ENCODE results near the gene TMA16.
A peak's percentile ranks its signal among the peaks of the same experiment; 100 is the strongest.

The TMA16 gene

GRCh38 chr4:163473576-163473975 is 20.9 kb upstream of the TMA16 start, which contains the start of gene TKTL2:
TSS of gene TKTL2 (minus strand) at chr4:163473754. CDS start at chr4:163473734, 20 bp downstream.
- 90% methylated on average over 26 of the region's 32 CpGs for WGBS
- no peaks in the 10 kb centered on the region for H3K9me3 ChIP-seq (ENCODE audit: control insufficient read depth, low read length)
- no peak within 1 kb of the TSS for H2AFZ ChIP-seq (ENCODE audit: low read depth, low read length)
- H3K18ac ChIP-seq (ENCODE audit: low read depth in 1 of 2, low read length in 2 of 2): peak within 1 kb of the TSS in 1 of 2 experiments; percentile 21
- peak within 1 kb of the TSS; percentile 68 for H4K91ac ChIP-seq (ENCODE audit: low read length)
- peaks cover 4% of the 10 kb centered on the region for H3K4me1 ChIP-seq (ENCODE audit: control insufficient read depth, insufficient read depth, low read depth, low read length)
- no peak within 1 kb of the TSS for H3K9ac ChIP-seq (ENCODE audit: low read length)
- H3K79me1 ChIP-seq (replicated peaks; ENCODE audit: low read length, poor library complexity, severe bottlenecking): no peaks in the 10 kb centered on the region
- no peak within 1 kb of the TSS for H3K14ac ChIP-seq (ENCODE audit: low read length in 2 of 2)
- no peak within 1 kb of the TSS for H2BK120ac ChIP-seq (ENCODE audit: low read depth, low read length)
- no peak for DNase-seq
- no peak within 1 kb of the TSS for H3K4me2 ChIP-seq (ENCODE audit: low read length, poor library complexity, severe bottlenecking)
- no peak within 1 kb of the TSS for H3K27ac ChIP-seq (ENCODE audit: low read length, poor library complexity, severe bottlenecking)
- no peaks in the 10 kb centered on the region for H3K27me3 ChIP-seq (ENCODE audit: control insufficient read depth in 1 of 2, insufficient read depth in 1 of 2, low read length in 2 of 2)
- peaks cover 0 to 4% of the 10 kb centered on the region in 2 experiments for H3K36me3 ChIP-seq (ENCODE audit: control insufficient read depth in 1 of 2, insufficient read depth in 2 of 2, low read depth in 1 of 2, low read length in 2 of 2)
- no peak within 1 kb of the TSS for H4K8ac ChIP-seq (ENCODE audit: low read length)
- no peak within 1 kb of the TSS for H3K23ac ChIP-seq (ENCODE audit: low read length in 2 of 2)
- H2BK5ac ChIP-seq (ENCODE audit: low read depth, low read length, poor library complexity, severe bottlenecking): no peak within 1 kb of the TSS
- peak within 1 kb of the TSS in 1 of 2 experiments; percentile 20 for H3K4me3 ChIP-seq (ENCODE audit: insufficient read depth in 1 of 2, low read depth in 1 of 2, low read length in 2 of 2)
- no peak within 1 kb of the TSS for H2BK12ac ChIP-seq (ENCODE audit: low read length in 2 of 2)
- no peak within 1 kb of the TSS for H2AK5ac ChIP-seq (ENCODE audit: low read length, severe bottlenecking)
- H2BK15ac ChIP-seq (ENCODE audit: low read depth, poor library complexity, severe bottlenecking): no peak within 1 kb of the TSS
- H3K4ac ChIP-seq (ENCODE audit: low read depth in 1 of 2, low read length in 2 of 2): no peak within 1 kb of the TSS

DNA sequence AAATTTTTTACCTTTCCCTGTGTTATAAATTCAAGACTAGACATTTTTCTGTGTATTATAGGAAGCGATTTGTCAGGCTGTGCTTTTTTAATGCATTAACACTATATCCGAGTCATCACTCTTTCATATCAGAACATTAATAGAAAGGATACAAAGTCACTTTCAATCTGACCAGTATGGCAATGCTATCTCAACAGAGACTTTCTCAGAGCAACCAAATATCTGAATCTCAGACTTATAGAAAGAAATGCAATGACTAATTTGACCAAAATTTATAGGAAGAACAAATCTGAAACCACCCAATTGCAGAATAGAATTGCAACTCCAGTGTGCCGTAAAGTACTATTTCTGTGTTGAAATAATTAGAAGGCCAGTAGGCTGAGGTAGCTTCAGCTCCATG is 20.5 kb upstream of the TMA16 start:
- H3K79me1 ChIP-seq (replicated peaks; ENCODE audit: low read length, poor library complexity, severe bottlenecking): no peaks in the 10 kb centered on the region
- H2BK12ac ChIP-seq (ENCODE audit: low read length in 2 of 2): no peak overlapping the region
- no peak overlapping the region for H2AK5ac ChIP-seq (ENCODE audit: low read length, severe bottlenecking)
- no peak overlapping the region for H3K14ac ChIP-seq (ENCODE audit: low read length in 2 of 2)
- H2BK120ac ChIP-seq (ENCODE audit: low read depth, low read length): no peak overlapping the region
- H3K9me3 ChIP-seq (ENCODE audit: control insufficient read depth, low read length): no peaks in the 10 kb centered on the region
- H3K36me3 ChIP-seq (ENCODE audit: control insufficient read depth in 1 of 2, insufficient read depth in 2 of 2, low read depth in 1 of 2, low read length in 2 of 2): peaks cover 0 to 4% of the 10 kb centered on the region in 2 experiments
- H2BK15ac ChIP-seq (ENCODE audit: low read depth, poor library complexity, severe bottlenecking): no peak overlapping the region
- H3K18ac ChIP-seq (ENCODE audit: low read depth in 1 of 2, low read length in 2 of 2): no peak overlapping the region
- WGBS: 100% methylated on average over 2 of the region's 3 CpGs
- H3K4me3 ChIP-seq (ENCODE audit: insufficient read depth in 1 of 2, low read depth in 1 of 2, low read length in 2 of 2): no peak overlapping the region
- peaks cover 4% of the 10 kb centered on the region for H3K4me1 ChIP-seq (ENCODE audit: control insufficient read depth, insufficient read depth, low read depth, low read length)
- H3K27ac ChIP-seq (ENCODE audit: low read length, poor library complexity, severe bottlenecking): no peak overlapping the region
- H2AFZ ChIP-seq (ENCODE audit: low read depth, low read length): no peak overlapping the region
- no peak overlapping the region for H3K9ac ChIP-seq (ENCODE audit: low read length)
- no peak overlapping the region for H3K23ac ChIP-seq (ENCODE audit: low read length in 2 of 2)
- H4K8ac ChIP-seq (ENCODE audit: low read length): no peak overlapping the region
- no peak overlapping the region for H4K91ac ChIP-seq (ENCODE audit: low read length)
- no peaks in the 10 kb centered on the region for H3K27me3 ChIP-seq (ENCODE audit: control insufficient read depth in 1 of 2, insufficient read depth in 1 of 2, low read length in 2 of 2)
- H3K4ac ChIP-seq (ENCODE audit: low read depth in 1 of 2, low read length in 2 of 2): no peak overlapping the region
- no peak overlapping the region for H3K4me2 ChIP-seq (ENCODE audit: low read length, poor library complexity, severe bottlenecking)
- DNase-seq: no peak
- H2BK5ac ChIP-seq (ENCODE audit: low read depth, low read length, poor library complexity, severe bottlenecking): no peak overlapping the region

DNA sequence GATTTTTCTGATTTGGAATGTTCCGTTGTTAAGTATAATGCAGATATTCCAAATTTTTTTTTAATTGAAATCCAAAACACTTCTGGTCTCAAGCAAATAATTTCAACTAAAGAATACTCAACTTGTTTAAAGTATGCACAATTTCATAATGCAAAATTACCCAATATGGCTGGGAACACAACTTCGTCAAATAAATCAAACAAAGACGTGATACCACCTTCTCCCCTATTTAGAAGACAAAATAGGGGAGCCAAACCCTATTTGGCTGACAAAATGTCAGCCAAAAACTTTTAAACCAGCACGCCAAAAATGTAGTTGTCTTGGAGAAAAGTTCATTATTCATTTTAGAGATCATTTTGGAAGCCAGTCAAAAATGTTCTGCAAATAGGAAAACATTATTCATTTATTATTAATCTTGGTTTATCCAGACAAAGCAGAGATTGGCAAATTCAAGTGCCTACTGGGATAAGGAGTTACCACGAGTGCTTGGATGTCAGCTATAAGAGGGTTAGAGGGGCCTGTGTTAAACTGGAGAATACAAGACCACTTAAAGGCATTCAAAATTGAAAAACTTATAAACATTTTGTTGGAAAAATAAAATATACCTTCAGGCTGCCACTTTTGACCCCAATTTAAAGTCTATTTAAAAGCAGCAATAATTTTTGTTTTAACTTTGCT is 17.6 kb upstream of the TMA16 start:
- Histone ChIP-seq H2BK12ac (ENCODE audit: low read length in 2 of 2) (no peak overlapping the region), H4K8ac (ENCODE audit: low read length) (no peak overlapping the region), H3K79me1 (replicated peaks; ENCODE audit: low read length, poor library complexity, severe bottlenecking) (no peaks in the 10 kb centered on the region), H3K36me3 (ENCODE audit: control insufficient read depth in 1 of 2, insufficient read depth in 2 of 2, low read depth in 1 of 2, low read length in 2 of 2) (peaks cover 0 to 4% of the 10 kb centered on the region in 2 experiments), H3K9ac (ENCODE audit: low read length) (no peak overlapping the region), H2BK5ac (ENCODE audit: low read depth, low read length, poor library complexity, severe bottlenecking) (no peak overlapping the region), H2AFZ (ENCODE audit: low read depth, low read length) (no peak overlapping the region), H2BK15ac (ENCODE audit: low read depth, poor library complexity, severe bottlenecking) (no peak overlapping the region), H3K4me1 (ENCODE audit: control insufficient read depth, insufficient read depth, low read depth, low read length) (peaks cover 4% of the 10 kb centered on the region), H2AK5ac (ENCODE audit: low read length, severe bottlenecking) (no peak overlapping the region), H3K4me3 (ENCODE audit: insufficient read depth in 1 of 2, low read depth in 1 of 2, low read length in 2 of 2) (no peak overlapping the region), H3K14ac (ENCODE audit: low read length in 2 of 2) (no peak overlapping the region), H2BK120ac (ENCODE audit: low read depth, low read length) (no peak overlapping the region), H3K23ac (ENCODE audit: low read length in 2 of 2) (no peak overlapping the region), H3K18ac (ENCODE audit: low read depth in 1 of 2, low read length in 2 of 2) (no peak overlapping the region), H3K4me2 (ENCODE audit: low read length, poor library complexity, severe bottlenecking) (no peak overlapping the region), H3K9me3 (ENCODE audit: control insufficient read depth, low read length) (no peaks in the 10 kb centered on the region), H3K27me3 (ENCODE audit: control insufficient read depth in 1 of 2, insufficient read depth in 1 of 2, low read length in 2 of 2) (no peaks in the 10 kb centered on the region), H3K27ac (ENCODE audit: low read length, poor library complexity, severe bottlenecking) (no peak overlapping the region), H4K91ac (ENCODE audit: low read length) (no peak overlapping the region), H3K4ac (ENCODE audit: low read depth in 1 of 2, low read length in 2 of 2) (no peak overlapping the region)
- 92% methylated on average over 3 of the region's 5 CpGs for WGBS
- DNase-seq: no peak

GRCh38 chr4:163482190-163482589 is 12.3 kb upstream of the TMA16 start:
- no peaks in the 10 kb centered on the region for H3K9me3 ChIP-seq (ENCODE audit: control insufficient read depth, low read length)
- no peak overlapping the region for H3K27ac ChIP-seq (ENCODE audit: low read length, poor library complexity, severe bottlenecking)
- no peak overlapping the region for H4K8ac ChIP-seq (ENCODE audit: low read length)
- no peak overlapping the region for H2BK12ac ChIP-seq (ENCODE audit: low read length in 2 of 2)
- no peaks in the 10 kb centered on the region for H3K4me1 ChIP-seq (ENCODE audit: control insufficient read depth, insufficient read depth, low read depth, low read length)
- H2AK5ac ChIP-seq (ENCODE audit: low read length, severe bottlenecking): no peak overlapping the region
- H4K91ac ChIP-seq (ENCODE audit: low read length): no peak overlapping the region
- H2BK120ac ChIP-seq (ENCODE audit: low read depth, low read length): no peak overlapping the region
- DNase-seq: no peak
- H3K79me1 ChIP-seq (replicated peaks; ENCODE audit: low read length, poor library complexity, severe bottlenecking): no peaks in the 10 kb centered on the region
- H3K4ac ChIP-seq (ENCODE audit: low read depth in 1 of 2, low read length in 2 of 2): no peak overlapping the region
- H3K9ac ChIP-seq (ENCODE audit: low read length): no peak overlapping the region
- H2AFZ ChIP-seq (ENCODE audit: low read depth, low read length): no peak overlapping the region
- no peak overlapping the region for H2BK15ac ChIP-seq (ENCODE audit: low read depth, poor library complexity, severe bottlenecking)
- no peak overlapping the region for H3K4me2 ChIP-seq (ENCODE audit: low read length, poor library complexity, severe bottlenecking)
- H3K23ac ChIP-seq (ENCODE audit: low read length in 2 of 2): no peak overlapping the region
- no peaks in the 10 kb centered on the region for H3K36me3 ChIP-seq (ENCODE audit: control insufficient read depth in 1 of 2, insufficient read depth in 2 of 2, low read depth in 1 of 2, low read length in 2 of 2)
- 40% methylated on average over 1 of the region's 1 CpG for WGBS
- H2BK5ac ChIP-seq (ENCODE audit: low read depth, low read length, poor library complexity, severe bottlenecking): no peak overlapping the region
- no peak overlapping the region for H3K14ac ChIP-seq (ENCODE audit: low read length in 2 of 2)
- H3K27me3 ChIP-seq (ENCODE audit: control insufficient read depth in 1 of 2, insufficient read depth in 1 of 2, low read length in 2 of 2): no peaks in the 10 kb centered on the region
- H3K4me3 ChIP-seq (ENCODE audit: insufficient read depth in 1 of 2, low read depth in 1 of 2, low read length in 2 of 2): no peak overlapping the region
- no peak overlapping the region for H3K18ac ChIP-seq (ENCODE audit: low read depth in 1 of 2, low read length in 2 of 2)

Data from mesenchymal stem cell (in vitro differentiated cells and primary cell).